HL-60 (cell line): ENCODE measurements around the gene DOP1B.

ENCODE experiments used
- DNase-seq, 2 experiments: peaks; one replicate each; pipeline ENCODE4 v3.0.0-alpha.2; 2010 to 2020; ENCODE audit warnings: low read depth in 1 of 2, low spot score in 1 of 2
- H3K27ac ChIP-seq: fragments of 250-450 bp; sonication (Bioruptor Pico); replicated peaks from 2 replicates; pipeline ENCODE4 v1.5.1; 2020; ENCODE audit warnings: mild to moderate bottlenecking, moderate library complexity
- H3K27me3 ChIP-seq: fragments of 250-450 bp; sonication (Bioruptor Pico); 2 replicates; pipeline ENCODE4 v1.5.1; 2021; ENCODE audit warnings: mild to moderate bottlenecking, moderate library complexity; ENCODE audit not compliant: insufficient read depth, poor library complexity, severe bottlenecking
- H3K4me3 ChIP-seq: replicated peaks from 2 replicates; pipeline ENCODE4 v1.5.1; 2011; ENCODE audit warnings: mild to moderate bottlenecking, control low read depth, low read length; ENCODE audit not compliant: insufficient read depth
- CTCF ChIP-seq: IDR thresholded peaks from one replicate; pipeline ENCODE4 v1.5.1; 2011; ENCODE audit warnings: low read length, control low read depth, inconsistent platforms; ENCODE audit not compliant: insufficient read depth
- GABPA ChIP-seq: IDR thresholded peaks from 2 replicates; pipeline ENCODE4 v1.6.1; 2012; ENCODE audit warnings: low read depth
- POLR2AphosphoS5 ChIP-seq: IDR thresholded peaks from 2 replicates; pipeline ENCODE4 v1.6.1; 2012; ENCODE audit warnings: low read depth
- REST ChIP-seq: IDR thresholded peaks from 2 replicates; pipeline ENCODE4 v1.6.1; 2012; ENCODE audit warnings: low read depth; ENCODE audit not compliant: insufficient replicate concordance
- SPI1 ChIP-seq: IDR thresholded peaks from 2 replicates; pipeline ENCODE4 v1.6.1; 2012; ENCODE audit warnings: low read depth, mild to moderate bottlenecking, borderline replicate concordance

Gene DOP1B

GRCh38 chr21:36202726-36203602 lies 46.3 kb downstream of the DOP1B start:
- H3K27ac ChIP-seq = no peak overlapping the region
- no peak for DNase-seq

GRCh38 chr21:36203603-36203889 lies 46.9 kb downstream of the DOP1B start:
- Histone ChIP-seq H3K27me3 (no peaks in the 10 kb centered on the region), H3K4me3 (no peak overlapping the region), H3K27ac (no peak overlapping the region)
- TF ChIP-seq POLR2AphosphoS5 (no peak), SPI1 (no peak), GABPA (no peak), CTCF (no peak), REST (no peak)
- no peak for DNase-seq

More at GRCh38 chr21:36202726-36203602, 46.3 kb downstream of the DOP1B start:
- Histone ChIP-seq H3K27me3 (no peaks in the 10 kb centered on the region), H3K4me3 (no peak overlapping the region)
- no peak for TF ChIP-seq REST
- no peak for TF ChIP-seq CTCF
- no peak for TF ChIP-seq POLR2AphosphoS5
- TF ChIP-seq GABPA = no peak
- TF ChIP-seq SPI1 = no peak

GRCh38 chr21:36204980-36205379 lies 48.4 kb downstream of the DOP1B start:
- no peak for DNase-seq
- TF ChIP-seq SPI1 = no peak
- no peak for TF ChIP-seq REST
- no peak for TF ChIP-seq CTCF
- TF ChIP-seq GABPA = no peak
- TF ChIP-seq POLR2AphosphoS5 = no peak
- no peaks in the 10 kb centered on the region for H3K27me3 ChIP-seq
- no peak overlapping the region for H3K27ac ChIP-seq
- no peak overlapping the region for H3K4me3 ChIP-seq
